NOMO-1 (cell line): Measurements from ENCODE around the gene TXNRD1.

ENCODE experiments used
- DNase-seq, 2 experiments: peaks; one replicate each; lab custom pipeline; 2025; ENCODE audit not compliant: unreplicated experiment in 2 of 2; lab: John Stamatoyannopoulos, UW

The TXNRD1 gene

GRCh38 chr12:104359216-104359615 lies 143.6 kb downstream of the TXNRD1 start:
- no peak for DNase-seq

DNA sequence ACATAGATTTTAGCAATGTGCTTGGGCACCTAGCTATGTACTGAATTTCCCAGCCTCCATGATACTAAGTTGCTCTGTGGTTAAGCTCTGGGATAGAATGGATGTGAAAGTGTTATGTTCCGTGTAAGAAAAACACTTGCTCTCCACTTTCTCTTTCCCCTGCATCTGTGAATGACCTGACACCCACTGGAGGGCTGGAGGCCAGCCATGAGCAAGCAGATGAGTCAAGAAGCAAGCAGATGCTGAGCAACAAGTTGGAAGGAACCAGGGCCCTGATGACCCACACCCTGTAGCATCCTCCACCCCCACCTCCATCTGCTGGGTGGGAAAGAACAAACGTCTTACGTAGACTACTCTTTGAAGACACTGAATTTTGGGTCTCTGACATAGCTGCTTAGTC lies 144.6 kb downstream of the TXNRD1 start:
- DNase-seq, result no peak

DNA sequence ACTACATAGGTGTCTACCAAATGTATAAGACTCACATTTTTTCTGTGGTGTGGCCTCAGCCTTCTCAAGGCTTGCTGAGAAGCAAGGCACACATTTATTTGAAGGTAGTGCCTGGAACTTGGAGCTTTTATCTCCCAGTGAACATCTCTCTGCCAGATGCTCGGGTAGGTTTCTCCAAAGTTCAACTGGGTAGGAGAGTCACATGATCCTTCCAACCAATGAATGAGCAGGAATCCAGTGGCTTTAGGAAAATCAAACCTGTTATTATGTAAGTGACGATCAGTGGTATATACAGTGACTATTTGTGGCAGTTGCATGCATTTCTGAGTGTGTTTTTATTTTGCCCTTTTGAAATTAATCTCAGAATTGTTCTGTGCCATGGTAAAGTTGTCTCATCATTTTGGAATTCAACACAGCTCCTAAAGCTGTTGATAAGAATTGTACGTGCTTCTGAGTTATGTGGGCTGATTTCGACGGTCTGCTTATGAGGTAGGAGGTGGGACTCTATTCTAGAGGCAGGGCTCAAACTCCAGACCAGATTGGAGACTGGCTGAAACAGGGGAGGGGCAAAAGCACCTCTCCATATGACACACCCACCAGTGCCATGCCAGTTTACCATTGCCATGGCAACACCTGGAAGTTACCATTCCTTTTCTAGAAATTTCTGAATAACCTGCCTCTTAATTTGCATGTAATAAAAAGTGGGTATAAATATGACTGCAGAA lies 145.6 kb downstream of the TXNRD1 start:
- DNase-seq, result no peak

DNA sequence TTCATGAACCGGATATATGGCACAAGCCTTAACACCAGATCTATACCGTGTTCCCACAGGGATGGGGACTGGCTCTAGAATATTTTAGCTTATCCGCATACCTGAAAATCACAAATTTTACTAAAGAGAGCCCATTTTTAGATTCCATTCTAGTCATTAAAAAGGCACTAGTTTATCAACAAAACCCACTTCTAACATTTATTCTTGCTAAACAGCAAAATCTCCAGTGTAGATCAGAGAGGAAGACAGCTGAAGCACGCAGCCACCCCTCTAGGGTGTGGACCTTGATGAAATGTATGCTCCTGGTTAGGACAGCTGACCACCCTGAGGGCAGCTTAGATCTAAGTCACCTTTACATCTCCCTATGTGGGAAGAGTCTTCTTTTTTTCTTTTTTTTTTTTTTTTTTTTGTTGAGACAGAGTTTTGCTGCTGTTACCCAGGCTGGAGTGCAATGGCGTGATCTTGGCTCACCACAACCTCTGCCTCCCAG lies 150.4 kb downstream of the TXNRD1 start:
- DNase-seq, result no peak

DNA sequence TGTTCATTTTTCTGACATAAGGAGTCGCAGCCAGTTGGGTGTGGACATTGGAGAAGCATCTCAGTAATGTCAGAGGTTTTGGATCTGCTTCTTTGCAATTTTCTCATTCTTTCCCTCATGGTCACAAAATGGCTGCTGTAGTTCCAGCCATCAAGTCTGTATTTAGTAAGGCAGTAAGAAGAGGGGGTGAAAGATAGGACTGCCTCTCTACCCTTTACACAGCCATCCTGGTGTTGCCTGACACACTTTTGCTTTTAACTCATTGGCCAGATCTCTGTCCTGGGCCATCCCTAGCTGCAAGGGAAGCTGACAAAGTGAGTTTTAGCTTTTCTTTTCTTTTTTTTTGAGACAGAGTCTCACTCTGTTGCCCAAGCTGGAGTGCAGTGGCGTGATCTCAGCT lies 154.1 kb downstream of the TXNRD1 start:
- DNase-seq, result no peak

GRCh38 chr12:104371043-104371870 lies 155.7 kb downstream of the TXNRD1 start:
- no peak for DNase-seq

DNA sequence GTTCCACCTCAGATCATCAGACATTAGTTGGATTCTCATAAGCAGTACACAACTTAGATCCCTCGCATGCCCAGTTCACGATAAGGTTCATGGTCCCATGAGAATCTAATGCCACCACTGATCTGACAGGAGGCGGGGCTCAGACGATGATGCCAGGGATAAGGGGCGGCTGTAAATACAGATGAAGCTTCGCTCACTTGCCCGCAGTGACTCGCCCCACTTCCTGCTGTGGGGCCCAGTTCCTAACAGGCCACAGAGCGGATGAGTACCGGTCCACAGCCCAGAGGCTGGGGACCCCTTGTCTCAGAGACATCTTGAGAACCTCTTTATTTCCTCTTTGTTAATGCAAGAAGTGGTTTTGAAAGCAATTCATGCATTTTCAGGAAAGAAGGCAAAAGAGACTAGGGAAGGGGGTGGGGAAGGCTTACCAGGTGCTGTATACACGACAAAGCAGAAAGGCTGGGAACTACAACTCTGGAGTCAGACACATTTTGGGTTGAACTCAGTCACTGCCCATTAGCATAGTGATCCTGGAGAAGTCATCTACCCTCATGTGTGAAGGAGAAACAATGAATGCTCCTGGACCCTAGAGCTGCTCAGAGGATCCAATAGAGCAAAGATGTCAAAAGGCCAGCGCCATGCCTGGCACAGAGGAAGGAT lies 156.6 kb downstream of the TXNRD1 start:
- peak; percentile 18 to 31 for DNase-seq

- no peak for DNase-seq
Measured at GRCh38 chr12:104372721-104373335, 157.2 kb downstream of the TXNRD1 start.

- DNase-seq, result no peak
Measured at GRCh38 chr12:104374071-104374470, 158.5 kb downstream of the TXNRD1 start.

GRCh38 chr12:104374806-104375205 lies 159.2 kb downstream of the TXNRD1 start:
- no peak for DNase-seq

GRCh38 chr12:104375775-104376174 lies 160.2 kb downstream of the TXNRD1 start:
- DNase-seq, result no peak

DNA sequence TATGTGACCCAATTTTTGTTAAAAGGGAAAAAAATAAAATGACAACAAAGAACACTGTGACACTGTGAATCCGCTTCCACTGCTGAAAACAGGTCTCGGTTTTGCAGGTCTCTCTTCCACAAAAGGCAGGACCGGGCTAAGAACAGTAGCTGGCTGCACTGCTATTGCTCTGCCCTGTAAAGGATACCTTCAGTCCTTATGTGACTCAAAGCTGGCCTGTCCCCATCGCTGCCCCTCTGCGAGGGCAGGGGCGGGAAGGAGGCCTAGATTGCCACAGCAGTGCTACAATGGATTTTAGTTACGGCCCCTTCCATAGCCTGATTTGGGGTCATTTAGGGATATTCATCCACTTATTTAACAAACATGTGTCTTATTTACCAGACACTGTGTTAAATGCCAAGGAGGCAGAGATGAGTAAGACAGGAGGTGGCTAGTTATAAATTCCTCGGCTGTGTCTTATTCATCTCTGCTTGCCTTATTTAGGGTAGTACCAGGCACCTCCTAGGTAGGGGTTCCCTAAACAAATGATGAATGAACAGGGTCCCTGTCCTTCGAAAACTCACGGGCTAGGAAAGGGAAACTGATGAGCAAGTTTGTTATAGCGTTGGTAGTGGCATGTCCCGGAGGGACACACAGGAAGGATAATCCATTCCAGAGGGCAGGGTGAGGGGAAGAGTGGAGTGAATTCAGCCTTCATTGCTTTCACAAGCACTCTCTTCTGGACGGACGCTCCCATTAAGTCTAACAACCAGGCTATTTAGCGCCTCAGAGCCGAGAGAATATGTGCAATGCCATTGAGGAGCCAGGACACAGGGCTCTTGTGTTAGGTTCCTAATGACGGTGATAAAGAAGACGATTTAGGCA lies 161.3 kb downstream of the TXNRD1 start:
- no peak for DNase-seq

DNA sequence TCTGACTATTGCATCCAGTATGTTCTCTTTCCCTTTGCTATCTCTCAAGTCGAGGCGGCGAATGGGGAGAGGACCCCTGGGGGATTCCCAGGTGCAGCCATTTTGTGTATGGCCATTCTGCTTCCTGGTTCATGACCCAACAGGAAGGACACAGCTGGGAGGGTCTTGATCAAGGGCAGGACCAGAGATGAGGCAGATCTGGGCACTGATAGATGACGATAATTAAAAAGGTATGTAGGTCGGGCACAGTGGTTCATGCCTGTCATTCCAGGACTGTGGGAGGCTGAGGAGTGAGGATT lies 161.9 kb downstream of the TXNRD1 start:
- no peak for DNase-seq

DNA sequence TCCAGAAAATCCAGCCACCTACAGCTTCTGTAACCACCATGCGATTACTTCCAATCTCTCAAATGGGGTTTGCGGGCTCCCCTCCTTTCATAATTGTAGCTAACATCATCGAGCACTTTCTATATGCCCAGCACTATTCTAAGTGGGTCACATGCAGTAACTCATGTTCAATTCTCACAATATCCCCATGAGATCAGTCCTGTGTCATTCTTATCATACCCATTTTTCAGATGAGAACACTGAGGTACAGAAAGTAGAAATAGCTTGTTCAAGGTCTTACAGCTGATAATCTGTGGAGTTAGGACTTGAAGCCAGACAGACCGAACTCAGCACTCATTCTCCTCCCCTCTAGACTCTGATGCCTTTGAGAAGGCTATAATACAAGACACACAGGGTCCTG lies 162.8 kb downstream of the TXNRD1 start:
- no peak for DNase-seq

DNA sequence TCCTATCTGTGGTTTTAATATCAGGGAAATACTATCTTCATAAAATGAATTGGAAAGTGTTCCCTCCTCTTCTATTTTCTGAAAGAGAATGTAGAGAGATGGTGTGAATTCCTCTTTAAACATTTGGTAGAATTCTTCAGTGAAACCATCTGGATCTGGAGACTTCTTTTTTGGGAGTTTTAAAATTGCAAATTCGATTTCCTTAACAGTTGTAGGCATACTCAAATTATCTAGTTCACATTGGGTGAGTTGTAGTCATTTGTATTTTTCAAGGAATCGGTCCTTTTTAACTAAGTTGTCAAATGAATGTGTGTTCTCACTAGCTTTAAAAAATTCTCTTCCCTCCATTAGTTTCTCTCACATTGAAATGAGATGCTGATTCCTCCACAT lies 165.8 kb downstream of the TXNRD1 start:
- DNase-seq, result no peak

DNA sequence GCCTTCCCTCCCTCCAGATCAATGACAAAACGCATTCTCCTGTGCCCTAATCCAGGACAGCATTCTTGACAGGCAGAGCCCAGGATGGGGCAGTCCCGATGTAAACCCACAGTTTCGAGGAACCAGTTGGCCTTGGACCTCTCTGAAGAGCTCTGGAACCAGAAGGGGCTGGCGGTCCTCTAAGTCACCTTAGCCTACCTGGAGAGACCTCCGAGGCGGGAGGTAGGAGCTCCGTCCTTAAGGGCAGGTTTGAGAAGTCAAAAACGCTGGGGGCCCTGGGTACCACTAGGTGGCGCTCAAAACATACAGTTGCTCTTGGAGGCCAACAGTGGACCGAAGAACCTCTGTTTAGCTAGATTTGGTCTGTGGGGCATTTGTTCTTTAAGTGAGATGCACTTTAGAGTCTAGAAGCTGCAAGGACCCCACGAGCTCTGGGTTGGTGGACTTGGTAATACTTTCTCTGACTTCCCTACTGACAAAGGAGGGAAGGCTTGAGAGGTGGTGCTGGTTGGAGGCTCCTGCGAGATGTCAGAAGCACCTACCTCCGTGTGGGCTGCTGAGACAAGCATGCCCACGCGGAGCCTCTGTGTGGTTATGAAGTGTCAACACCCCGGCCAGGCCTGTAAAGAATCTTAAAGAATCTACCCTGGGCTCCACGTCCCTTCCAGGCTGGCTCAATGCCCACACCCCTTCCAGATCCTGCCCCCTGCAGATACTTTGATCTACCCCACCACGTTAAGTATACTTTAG lies 166.3 kb downstream of the TXNRD1 start:
- DNase-seq, result peak; percentile 53 to 73

DNA sequence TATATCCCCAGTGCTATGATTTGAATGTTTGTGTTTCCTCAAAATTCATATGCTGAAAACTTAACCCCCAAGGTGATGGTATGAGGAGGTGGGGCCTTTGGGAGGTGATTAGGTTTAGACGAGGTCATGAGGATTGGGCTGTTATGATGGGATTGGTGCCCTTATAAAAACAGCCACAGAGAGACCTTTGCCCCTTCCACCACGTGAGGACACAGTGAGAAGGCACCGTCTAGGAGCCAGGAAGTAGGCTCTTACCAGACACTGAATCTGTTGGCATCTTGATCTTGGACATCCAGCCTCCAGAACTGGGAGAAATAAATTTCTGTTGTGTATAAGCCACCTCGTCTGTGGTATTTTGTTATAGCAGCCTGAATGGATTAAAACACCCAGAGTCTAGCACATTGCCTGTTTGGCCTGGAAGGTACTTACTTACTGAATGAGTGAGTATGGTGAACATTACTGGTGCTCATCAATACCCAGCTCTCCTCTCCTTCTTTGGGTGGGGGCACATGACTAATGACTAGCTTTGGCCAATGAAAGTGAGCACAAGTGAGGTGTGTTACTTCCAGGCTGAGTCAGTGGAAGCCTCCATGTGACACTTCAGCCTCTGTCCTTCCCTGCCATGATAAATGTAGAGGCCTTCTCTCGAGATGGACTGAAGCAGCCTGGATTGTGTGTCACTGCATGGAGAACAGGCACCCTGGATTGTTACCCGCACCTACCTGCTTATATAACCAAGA lies 168.7 kb downstream of the TXNRD1 start:
- DNase-seq, result no peak

GRCh38 chr12:104385510-104385909 lies 169.9 kb downstream of the TXNRD1 start:
- no peak for DNase-seq

DNA sequence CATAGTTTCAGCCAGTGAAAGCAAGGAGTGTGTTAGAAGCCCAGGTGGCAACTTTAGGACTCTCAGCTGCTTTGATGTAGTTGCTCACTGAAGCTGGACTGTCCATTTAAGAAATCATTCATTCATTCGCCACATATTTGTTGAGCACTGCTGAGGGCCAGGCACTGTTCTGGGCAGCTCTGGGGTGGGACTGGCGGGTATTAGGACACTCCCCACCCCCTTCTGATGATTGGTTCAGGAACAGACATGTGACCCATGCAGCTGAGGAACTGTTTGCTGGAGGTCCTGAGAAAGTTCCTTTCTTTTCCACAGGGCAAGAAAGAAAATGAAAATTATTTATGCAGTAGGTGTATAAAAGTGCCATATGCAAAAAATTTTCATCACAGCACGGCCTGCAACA lies 170.9 kb downstream of the TXNRD1 start:
- DNase-seq, result no peak
